GM10248 (cell line): Measurements from ENCODE around the gene HES7.

Experiments used
- CTCF ChIA-PET: fragments of 300-600 bp; sonication (Branson Sonifier 250); formaldehyde crosslinking; extraction: SDS; loops from one replicate; lab custom pipeline; 2021; ENCODE audit warnings: antibody characterized with exemption; lab: Yijun Ruan, JAX
- POLR2A ChIA-PET: fragments of 350-650 bp; sonication (Branson Sonifier 250); formaldehyde crosslinking; extraction: SDS; loops from one replicate; lab custom pipeline; 2020; ENCODE audit warnings: antibody characterized with exemption; lab: Yijun Ruan, JAX
- DNase-seq: peaks from one replicate; pipeline ENCODE4 v3.0.0; 2012; ENCODE audit errors: extremely low spot score
- TF ChIP-seq, protein P1 (sequence below): IDR thresholded peaks from 2 replicates; pipeline ENCODE4 v1.5.1; 2012; ENCODE audit warnings: mild to moderate bottlenecking, low read depth; ENCODE audit errors: extremely low read depth, missing control alignments, control extremely low read depth

Gene HES7

DNA sequence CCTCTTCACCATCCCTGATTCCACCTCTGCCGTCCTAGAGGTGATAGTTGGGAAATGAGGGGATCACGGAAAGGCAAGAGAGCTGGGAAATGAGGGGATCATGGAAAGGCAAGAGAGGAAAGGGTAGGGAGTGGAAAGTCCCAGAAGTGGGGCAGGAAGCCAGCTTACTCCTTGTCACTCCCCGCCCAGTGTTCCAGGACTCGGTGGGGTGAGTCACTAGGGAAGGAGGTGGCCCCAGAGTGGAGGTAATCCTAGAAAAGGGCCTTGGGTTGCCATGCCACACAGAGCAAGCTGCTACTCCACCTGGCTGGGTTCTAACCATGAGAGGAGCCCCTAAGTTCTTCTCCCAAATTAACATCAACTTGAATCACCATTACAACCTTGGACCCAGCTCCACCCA lies 20.4 kb downstream of the HES7 start:
- DNase-seq = no peak
- CTCF ChIA-PET = interaction anchor here (0.9 to 10.9 kb wide), 7 partner anchors 8 to 46 kb away, joined by 3 to 191 read pairs (median 16); partner anchors contain the start of gene ALOXE3
- TF ChIP-seq, protein P1, sequence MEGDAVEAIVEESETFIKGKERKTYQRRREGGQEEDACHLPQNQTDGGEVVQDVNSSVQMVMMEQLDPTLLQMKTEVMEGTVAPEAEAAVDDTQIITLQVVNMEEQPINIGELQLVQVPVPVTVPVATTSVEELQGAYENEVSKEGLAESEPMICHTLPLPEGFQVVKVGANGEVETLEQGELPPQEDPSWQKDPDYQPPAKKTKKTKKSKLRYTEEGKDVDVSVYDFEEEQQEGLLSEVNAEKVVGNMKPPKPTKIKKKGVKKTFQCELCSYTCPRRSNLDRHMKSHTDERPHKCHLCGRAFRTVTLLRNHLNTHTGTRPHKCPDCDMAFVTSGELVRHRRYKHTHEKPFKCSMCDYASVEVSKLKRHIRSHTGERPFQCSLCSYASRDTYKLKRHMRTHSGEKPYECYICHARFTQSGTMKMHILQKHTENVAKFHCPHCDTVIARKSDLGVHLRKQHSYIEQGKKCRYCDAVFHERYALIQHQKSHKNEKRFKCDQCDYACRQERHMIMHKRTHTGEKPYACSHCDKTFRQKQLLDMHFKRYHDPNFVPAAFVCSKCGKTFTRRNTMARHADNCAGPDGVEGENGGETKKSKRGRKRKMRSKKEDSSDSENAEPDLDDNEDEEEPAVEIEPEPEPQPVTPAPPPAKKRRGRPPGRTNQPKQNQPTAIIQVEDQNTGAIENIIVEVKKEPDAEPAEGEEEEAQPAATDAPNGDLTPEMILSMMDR = no peak
- POLR2A ChIA-PET = no interaction called here

DNA sequence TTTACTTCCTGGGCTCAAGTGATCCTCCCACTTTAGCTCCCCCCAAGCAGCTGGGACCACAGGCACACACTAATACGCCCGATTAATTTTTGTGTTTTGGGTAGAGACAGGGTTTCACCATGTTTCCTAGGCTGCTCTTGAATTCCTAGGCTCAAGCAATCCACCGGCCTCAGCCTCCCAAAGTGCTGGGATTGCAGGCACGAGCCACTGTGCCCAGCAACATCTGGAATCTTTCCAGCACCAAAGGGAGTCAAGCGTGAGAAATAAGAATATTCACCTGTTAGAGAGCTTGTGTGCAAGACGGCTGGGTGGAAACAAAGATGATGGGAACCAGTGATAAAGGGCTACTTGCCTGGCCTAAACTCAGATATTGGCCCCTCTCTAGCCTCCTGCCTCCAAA lies 22.2 kb downstream of the HES7 start:
- CTCF ChIA-PET = interaction anchor here (1.3 to 4.4 kb wide), 7 partner anchors 8 to 42 kb away, joined by 4 to 41 read pairs (median 12); partner anchors contain the start of gene ALOXE3
- no peak for DNase-seq
- POLR2A ChIA-PET = no interaction called here
- TF ChIP-seq, protein P1 = no peak

DNA sequence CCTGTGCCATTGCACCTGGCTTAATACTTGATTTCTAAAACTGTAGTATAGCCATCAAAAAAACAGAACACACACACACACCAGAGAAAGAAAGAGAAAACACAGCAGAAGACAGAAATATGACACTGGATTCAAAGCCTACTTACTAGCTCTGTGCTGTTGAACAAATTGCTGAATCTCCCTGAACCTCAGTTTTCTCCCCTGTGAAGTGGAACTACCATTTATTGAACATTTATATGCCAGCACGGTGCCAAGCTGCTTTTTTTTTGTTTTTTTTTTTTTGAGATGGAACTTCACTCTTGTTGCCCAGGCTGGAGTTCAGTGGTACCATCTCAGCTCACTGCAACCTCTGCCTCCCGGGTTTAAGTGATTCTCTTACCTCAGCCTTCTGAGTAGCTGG lies 23.1 kb downstream of the HES7 start:
- ChIA-PET POLR2A (interaction anchor here (0.7 kb wide), 1 partner anchor 19 kb away, joined by 4 read pairs; no protein-coding TSS in a partner anchor), CTCF (interaction anchor here (0.9 to 4.4 kb wide), 8 partner anchors 7 to 41 kb away, joined by 3 to 41 read pairs (median 10); no protein-coding TSS in a partner anchor)
- no peak for DNase-seq
- TF ChIP-seq, protein P1 = no peak

DNA sequence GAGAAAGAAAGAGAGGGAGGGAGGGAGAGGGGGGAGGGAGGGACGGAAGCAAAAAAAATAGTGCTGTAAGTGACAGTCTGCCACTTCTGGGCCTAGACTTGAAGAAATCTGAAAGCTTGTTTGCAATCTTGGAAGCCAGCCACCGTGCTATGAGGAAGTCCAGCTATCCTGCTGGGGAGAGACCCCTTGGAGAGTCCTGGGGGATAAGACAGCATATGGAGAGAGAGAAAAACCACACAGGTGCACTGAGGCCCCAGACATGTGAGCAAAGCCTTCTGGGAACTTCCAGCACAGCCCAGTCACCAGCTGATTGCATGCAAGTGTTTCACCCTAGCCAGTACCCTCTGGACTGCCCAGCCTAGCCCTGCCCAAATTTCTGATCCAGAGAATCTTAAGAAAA lies 23.8 kb downstream of the HES7 start:
- CTCF ChIA-PET = interaction anchor here (0.8 to 4.4 kb wide), 9 partner anchors 7 to 58 kb away, joined by 3 to 41 read pairs (median 8); no protein-coding TSS in a partner anchor
- DNase-seq = no peak
- TF ChIP-seq, protein P1 = no peak
- POLR2A ChIA-PET = interaction anchor here (0.7 kb wide), 1 partner anchor 19 kb away, joined by 4 read pairs; no protein-coding TSS in a partner anchor

DNA sequence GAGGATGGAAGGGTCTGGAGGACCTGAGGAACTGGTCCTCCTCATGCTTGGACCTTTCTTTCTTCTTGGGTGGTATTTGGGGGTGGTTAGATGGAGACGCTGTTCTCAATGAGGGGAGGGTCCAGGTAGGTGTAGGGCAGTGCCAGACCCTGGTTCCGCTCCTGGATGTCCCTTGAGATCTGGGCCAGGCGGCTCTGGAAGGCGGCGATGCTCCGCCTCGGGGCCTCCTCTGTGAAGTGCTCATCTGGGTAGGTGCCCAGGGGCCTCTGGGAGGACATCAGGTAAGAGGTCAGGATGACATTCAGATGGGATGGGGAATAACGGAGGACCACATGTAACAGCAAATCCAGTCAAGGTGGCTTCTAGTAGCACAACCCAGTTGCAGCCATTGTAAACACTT lies 27.4 kb downstream of the HES7 start:
- DNase-seq = no peak
- CTCF ChIA-PET = interaction anchor here (1.0 to 1.2 kb wide), 2 partner anchors 14 to 23 kb away, joined by 3 to 11 read pairs; no protein-coding TSS in a partner anchor
- POLR2A ChIA-PET = no interaction called here
- TF ChIP-seq, protein P1 = no peak

DNA sequence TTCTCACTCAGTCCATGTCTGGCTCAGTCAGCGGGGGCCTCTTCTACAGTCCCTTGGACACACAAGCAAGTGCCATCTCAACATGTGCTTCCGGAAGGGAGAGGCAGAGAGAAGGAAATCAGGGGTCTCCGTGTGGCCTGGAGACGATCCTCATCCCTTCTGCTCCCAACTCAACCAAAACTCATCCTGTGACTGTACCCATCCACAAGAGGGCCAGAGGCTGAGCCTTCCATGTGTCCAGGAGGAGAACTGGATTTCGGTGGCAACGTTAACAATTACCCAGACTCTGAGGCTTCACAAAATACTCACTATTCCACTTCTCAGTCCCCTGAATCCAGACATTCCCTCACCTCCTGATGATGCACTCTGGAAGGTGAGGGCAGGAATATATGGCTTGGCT lies 28.5 kb downstream of the HES7 start:
- POLR2A ChIA-PET = no interaction called here
- CTCF ChIA-PET = interaction anchor here (1.2 to 13.4 kb wide), 8 partner anchors 9 to 200 kb away, joined by 3 to 261 read pairs (median 65); partner anchors contain the start of genes ALOXE3 and SLC25A35
- no peak for DNase-seq
- TF ChIP-seq, protein P1 = no peak
